ENCODE results near the gene HAGH.

Gene HAGH

GRCh38 chr16:1770328-1771187 lies 56.1 kb downstream of the HAGH start:
- peak; percentile 61 to 72 for DNase-seq (ENCODE audit: low read depth in 2 of 2)
- no peak for TF ChIP-seq CTCF (IDR thresholded peaks at IDR 0.05; ENCODE audit: low read depth, low read length)
- H3K4me3 ChIP-seq (replicated peaks in 1 of 2; ENCODE audit: low read depth in 2 of 2, low read length in 2 of 2): peak overlapping the region; percentile 76 to 78

- no peak for TF ChIP-seq CTCF (IDR thresholded peaks at IDR 0.05; ENCODE audit: low read depth, low read length)
Observed at GRCh38 chr16:1769402-1770300, 57.0 kb downstream of the HAGH start.

GRCh38 chr16:1768767-1769401 lies 57.7 kb downstream of the HAGH start:
- no peak overlapping the region for H3K4me3 ChIP-seq (replicated peaks in 1 of 2; ENCODE audit: low read depth in 2 of 2, low read length in 2 of 2)
- no peak for TF ChIP-seq CTCF (IDR thresholded peaks at IDR 0.05; ENCODE audit: low read depth, low read length)
- DNase-seq (ENCODE audit: low read depth in 2 of 2): no peak

More at GRCh38 chr16:1769402-1770300, 57.0 kb downstream of the HAGH start:
- no peak for DNase-seq (ENCODE audit: low read depth in 2 of 2)
- H3K4me3 ChIP-seq (replicated peaks in 1 of 2; ENCODE audit: low read depth in 2 of 2, low read length in 2 of 2): peak overlapping the region in 1 of 2 donors; percentile 78

GRCh38 chr16:1768061-1768766 lies 58.4 kb downstream of the HAGH start:
- no peak overlapping the region for H3K4me3 ChIP-seq (replicated peaks in 1 of 2; ENCODE audit: low read depth in 2 of 2, low read length in 2 of 2)
- DNase-seq (ENCODE audit: low read depth in 2 of 2): no peak
- TF ChIP-seq CTCF (IDR thresholded peaks at IDR 0.05; ENCODE audit: low read depth, low read length): no peak

GRCh38 chr16:1767116-1767994 lies 59.3 kb downstream of the HAGH start:
- no peak for DNase-seq (ENCODE audit: low read depth in 2 of 2)
- H3K4me3 ChIP-seq (replicated peaks in 1 of 2; ENCODE audit: low read depth in 2 of 2, low read length in 2 of 2): no peak overlapping the region
- no peak for TF ChIP-seq CTCF (IDR thresholded peaks at IDR 0.05; ENCODE audit: low read depth, low read length)

Measured in cardiac fibroblast (primary cell).